Measurements from ENCODE around the gene MEX3A. TPM values are rescaled to one million over a fixed set of nuclear protein-coding genes. Genes with fewer than 3 reads are reported as not detected.
"Not testable (repeated sequence)": the region's sequence is repeated elsewhere in the genome, so short reads cannot be mapped to it uniquely, and the experiment has no call there.

Gene MEX3A
- total RNA-seq, 4 donors from 2014 or later, result 0.29 to 13.3 (median 2.0) TPM

- no peaks in the 10 kb centered on the region for H3K27me3 ChIP-seq
- H3K9me3 ChIP-seq, result no peaks in the 10 kb centered on the region
- H3K27ac ChIP-seq, result peak overlapping the region; percentile 97 to 99
- H3K4me3 ChIP-seq, result peak overlapping the region; percentile 82 to 96
- TF ChIP-seq CTCF (IDR thresholded peaks at IDR 0.05), result no peak
- TF ChIP-seq POLR2A (IDR thresholded peaks at IDR 0.05), result no peak
- peaks cover 28 to 40% of the 10 kb centered on the region in 2 donors for H3K4me1 ChIP-seq
- intact Hi-C loops (cut with DNase I; ENCODE audit: low total_unique reads), result no loop called here
- no peaks in the 10 kb centered on the region for H3K36me3 ChIP-seq
- DNase-seq, result no peak
Observed at GRCh38 chr1:156120318-156120717, 38.1 kb upstream of the MEX3A start.

DNA sequence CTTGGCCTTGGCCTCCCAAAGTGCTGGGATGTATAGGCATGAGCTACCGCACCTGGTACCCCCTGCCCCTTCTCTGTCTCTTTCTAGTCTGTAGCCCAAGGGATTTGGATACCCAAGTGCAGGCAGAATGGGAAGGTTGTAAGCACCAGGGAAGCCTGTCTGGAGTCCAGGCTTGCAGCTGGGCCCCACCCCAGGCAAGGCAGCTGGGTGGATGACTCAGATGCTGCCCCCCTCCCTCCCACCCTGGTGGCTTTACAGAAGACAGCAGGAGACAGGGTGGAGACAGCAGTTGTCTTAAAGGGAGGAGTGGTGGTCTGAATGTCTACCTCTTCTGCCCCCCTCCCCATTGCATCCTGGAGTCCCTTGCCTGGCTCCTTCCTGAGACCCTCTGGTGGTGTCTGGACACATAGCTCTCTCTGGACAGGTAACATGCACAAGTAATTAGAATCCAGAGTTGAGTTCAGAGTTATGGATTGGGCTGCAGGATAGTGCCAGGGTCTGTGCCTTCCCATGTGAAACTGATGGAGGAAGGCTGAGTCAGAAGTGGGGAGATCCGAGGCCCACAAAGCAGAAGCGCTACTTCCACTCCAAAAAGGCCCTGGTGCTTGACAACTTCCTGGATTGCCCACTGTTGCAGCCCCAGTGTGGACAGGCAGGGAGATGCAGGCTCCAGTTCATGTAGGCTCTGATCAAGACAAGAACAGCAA, 37.4 kb upstream of the MEX3A start:
- TF ChIP-seq CTCF (IDR thresholded peaks at IDR 0.05) (no peak), POLR2A (IDR thresholded peaks at IDR 0.05) (no peak)
- H3K4me1 ChIP-seq, result peaks cover 22 to 36% of the 10 kb centered on the region in 2 donors
- no peaks in the 10 kb centered on the region for H3K36me3 ChIP-seq
- peak overlapping the region; percentile 82 to 96 for H3K4me3 ChIP-seq
- DNase-seq, result peak; percentile 63
- intact Hi-C loops (cut with DNase I; ENCODE audit: low total_unique reads), result no loop called here
- no peaks in the 10 kb centered on the region for H3K9me3 ChIP-seq
- no peaks in the 10 kb centered on the region for H3K27me3 ChIP-seq
- H3K27ac ChIP-seq, result peak overlapping the region; percentile 97 to 99

GRCh38 chr1:156118177-156118868, 36.1 kb upstream of the MEX3A start:
- H3K27me3 ChIP-seq, result no peaks in the 10 kb centered on the region
- DNase-seq, result peak in 1 of 2 donors; percentile 47
- intact Hi-C loops (cut with DNase I; ENCODE audit: low total_unique reads), result no loop called here
- H3K4me3 ChIP-seq, result peak overlapping the region; percentile 82 to 96
- H3K9me3 ChIP-seq, result no peaks in the 10 kb centered on the region
- no peaks in the 10 kb centered on the region for H3K36me3 ChIP-seq
- H3K27ac ChIP-seq, result peak overlapping the region; percentile 97 to 99
- peaks cover 19 to 31% of the 10 kb centered on the region in 2 donors for H3K4me1 ChIP-seq
- no peak for TF ChIP-seq CTCF (IDR thresholded peaks at IDR 0.05)
- TF ChIP-seq POLR2A (IDR thresholded peaks at IDR 0.05), result peak in 1 of 2 donors; percentile 37

GRCh38 chr1:156117414-156118176, 35.3 kb upstream of the MEX3A start:
- TF ChIP-seq POLR2A (IDR thresholded peaks at IDR 0.05), result no peak
- H3K27me3 ChIP-seq, result no peaks in the 10 kb centered on the region
- no peaks in the 10 kb centered on the region for H3K9me3 ChIP-seq
- H3K27ac ChIP-seq, result peak overlapping the region; percentile 97 to 99
- intact Hi-C loops (cut with DNase I; ENCODE audit: low total_unique reads), result no loop called here
- peak overlapping the region; percentile 82 to 96 for H3K4me3 ChIP-seq
- DNase-seq, result no peak
- H3K4me1 ChIP-seq, result peaks cover 16 to 34% of the 10 kb centered on the region in 2 donors
- H3K36me3 ChIP-seq, result no peaks in the 10 kb centered on the region

DNA sequence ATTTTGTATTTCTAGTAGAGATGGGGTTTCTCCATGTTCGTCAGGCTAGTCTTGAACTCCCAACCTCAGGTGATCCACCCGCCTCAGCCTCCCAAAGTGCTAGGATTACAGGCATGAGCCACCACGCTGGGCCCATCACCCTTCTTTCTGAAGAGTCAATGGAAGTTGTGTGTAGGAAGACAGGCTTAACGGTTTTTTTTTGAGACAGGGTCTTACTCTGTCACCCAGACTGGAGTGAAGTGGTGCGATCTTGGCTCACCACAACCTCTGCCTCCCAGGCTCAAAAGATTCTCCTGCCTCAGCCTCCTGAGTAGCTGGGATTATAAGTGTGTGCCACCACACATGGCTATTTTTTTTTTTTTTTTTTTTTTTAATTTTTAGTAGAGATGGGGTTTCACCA, 34.5 kb upstream of the MEX3A start:
- intact Hi-C loops (cut with DNase I; ENCODE audit: low total_unique reads); DNase-seq; H3K36me3 ChIP-seq; H3K27me3 ChIP-seq; H3K9me3 ChIP-seq: not testable (repeated sequence)
- peak overlapping the region; percentile 97 to 99 for H3K27ac ChIP-seq
- peaks cover 11 to 34% of the 10 kb centered on the region in 2 donors for H3K4me1 ChIP-seq
- peak overlapping the region; percentile 82 to 96 for H3K4me3 ChIP-seq
